Heart right ventricle (tissue), 16 donors: ENCODE measurements around the gene SHISA5. TPM values are rescaled to one million over a fixed set of nuclear protein-coding genes. Genes with fewer than 3 reads are reported as not detected.

Source experiments
- ATAC-seq, 8 donors: fragments of 200-7000 bp; cut with Tn5 transposase; one replicate each; pipeline ENCODE4 v1.9.1; 2020; ENCODE audit warnings: mild to moderate bottlenecking in 8 of 8, moderate library complexity in 8 of 8, moderate number of reproducible peaks in 1 of 8
- DNase-seq, 2 donors: peaks; one replicate each; pipeline ENCODE4 v3.0.0-alpha.2; 2020
- H3K27ac ChIP-seq, 10 donors: fragments of 200-600 bp; sonication (generic) in 2 of 10; one replicate each; pipeline versions ENCODE4 v1.5.0 to v1.8.0; 2020 to 2022; ENCODE audit warnings: mild to moderate bottlenecking in 3 of 10
- H3K27me3 ChIP-seq, 7 donors: fragments of 200-600 bp; one replicate each; pipeline ENCODE4 v1.8.0; 2021 to 2022; ENCODE audit warnings: mild to moderate bottlenecking in 2 of 7
- H3K36me3 ChIP-seq, 9 donors: fragments of 200-600 bp; sonication (generic) in 1 of 9; one replicate each; pipeline versions ENCODE4 v1.5.0 to v1.8.0; 2020 to 2022; ENCODE audit warnings: mild to moderate bottlenecking in 2 of 9
- H3K4me1 ChIP-seq, 9 donors: fragments of 200-600 bp; sonication (generic) in 1 of 9; one replicate each; pipeline versions ENCODE4 v1.5.0 to v1.8.0; 2020 to 2022; ENCODE audit warnings: mild to moderate bottlenecking in 4 of 9
- H3K4me3 ChIP-seq, 10 donors: fragments of 200-600 bp; sonication (generic) in 2 of 10; one replicate each; pipeline versions ENCODE4 v1.5.0 to v1.8.0; 2020 to 2022; ENCODE audit warnings: mild to moderate bottlenecking in 7 of 10, moderate library complexity in 2 of 10
- H3K9me3 ChIP-seq, 11 donors: fragments of 200-600 bp in 10 of 11; sonication (generic) in 2 of 11; one replicate each; pipeline versions ENCODE4 v1.5.0 to v1.8.0; 2013 to 2022; ENCODE audit warnings: mild to moderate bottlenecking in 2 of 11, control low read depth in 1 of 11, moderate library complexity in 1 of 11
- WGBS, 2 donors: extraction: QIAGEN DNeasy Blood & Tissue Kit; methylation state at CpG; one replicate each; pipeline ENCODE4 v1.1.7; 2013; ENCODE audit warnings: inconsistent platforms in 1 of 2; 5-methylcytosine and 5-hydroxymethylcytosine counted together
- intact Hi-C, 10 donors: fragments of 100-400 bp; cut with DNase I; formaldehyde crosslinking; loops; one replicate each; pipeline versions ENCODE4 v1.11.1 to v1.14.2; 2022
- polyA plus RNA-seq, 2 donors: library from polyadenylated mRNA; stranded (reverse); fragments of 200-250 nt; gene quantifications; one replicate each; pipeline ENCODE4 v1.2.3, GENCODE V29; 2013
- total RNA-seq, 10 donors: library from RNA; stranded (reverse); fragmentation: NEBNext Ultra II Directional in 3 of 10; extraction: Animal tissue kit (Norgen Biotek cat#: 25700) in 3 of 10; gene quantifications; one replicate each; pipeline versions ENCODE4 v1.2.1 to v1.2.4, GENCODE V29; 2021 to 2023
- TF ChIP-seq, protein P1 (sequence below), 9 donors: fragments of 200-600 bp; sonication (generic) in 2 of 9; IDR thresholded peaks; one replicate each; pipeline versions ENCODE4 v1.5.0 to v1.8.0; 2021 to 2022; ENCODE audit warnings: antibody characterized with exemption in 9 of 9, mild to moderate bottlenecking in 5 of 9, moderate library complexity in 1 of 9
- donor health status: Arrhythmogenic right ventricular cardiomyopathy.
- donor health status: ischemic (EF 13 %, LVEDD 7.1; RV severe dilation, severe dysfunction).
- donor health status: healthy with polysubstance abuse.
- donor health status: DM: no; HTN: yes; CAD: no.
- donor health status: DM: no; HTN: no; CAD: no.
- donor health status: ischemic (EF 25% LVEDD 6.9; RV normal size, moderate dysfunction).
- donor health status: ischemic (EF 25% LVEDD 5.7; RV mildly dilated, moderate dysfunction).
- donor health status: healthy.
- donor health status: DM: yes; HTN: yes; CAD: no.
- donor health status: Ischemic cardiomyopathy.
- donor health status: ischemic (EF 35%, LVEDD 5.7; RV mildly dilated, moderate dysfunction).
- donor health status: nonischemic (EF 11% LVEDD 7.7; RV severe dilation, severe dysfunction).
- donor health status: DM: yes; HTN: yes; CAD: no.
- donor health status: PGD.
- donor health status: ischemic (EF 29% LVEDD 5.4; RV normal size, mild dysfunction).
- donor health status: nonischemic (EF 23%, LVEDD 6.1; RV moderate dilation, normal function).

Gene SHISA5
- total and polyA plus RNA-seq, 12 donors, result 34.6 to 95.3 (median 52.9) TPM

DNA sequence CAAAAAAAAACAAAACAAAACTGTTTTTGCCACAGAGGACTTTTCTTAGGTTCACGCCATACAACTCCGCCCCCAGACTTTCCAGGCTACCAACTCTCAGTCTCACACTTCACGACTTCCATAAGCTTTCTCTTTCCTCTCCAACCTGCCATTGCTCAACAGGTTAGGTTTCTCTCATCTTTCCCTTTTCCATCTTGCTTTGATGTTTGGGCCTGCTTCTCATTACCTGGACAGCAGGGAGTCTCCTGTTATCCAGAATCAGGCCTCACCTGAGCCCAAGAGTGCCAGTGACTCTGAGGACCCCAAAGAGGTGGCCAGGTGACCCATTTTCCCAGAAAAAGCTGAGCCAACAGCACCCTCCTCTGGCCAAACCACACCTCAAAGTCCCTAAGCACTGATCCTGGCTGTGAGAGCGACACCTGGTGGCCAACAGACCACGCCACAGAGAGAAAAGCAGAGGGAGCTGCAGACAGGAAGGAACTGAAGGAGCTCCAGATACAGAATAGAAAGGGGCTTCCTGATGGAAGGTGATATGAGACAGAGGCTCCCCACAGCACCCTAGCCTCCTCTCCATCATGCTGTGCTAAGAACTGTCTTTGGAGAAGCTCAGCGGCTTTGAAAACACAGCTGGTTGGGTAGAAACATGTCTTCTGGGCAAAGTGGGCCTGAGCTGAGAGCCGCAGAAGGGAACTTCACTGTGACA lies 68.0 kb downstream of the SHISA5 start:
- H3K4me3 ChIP-seq, result no peak overlapping the region
- peak overlapping the region in 1 of 10 donors; percentile 7 for H3K27ac ChIP-seq
- H3K36me3 ChIP-seq, result peaks cover 0 to 32% (median 10%) of the 10 kb centered on the region in 9 donors

DNA sequence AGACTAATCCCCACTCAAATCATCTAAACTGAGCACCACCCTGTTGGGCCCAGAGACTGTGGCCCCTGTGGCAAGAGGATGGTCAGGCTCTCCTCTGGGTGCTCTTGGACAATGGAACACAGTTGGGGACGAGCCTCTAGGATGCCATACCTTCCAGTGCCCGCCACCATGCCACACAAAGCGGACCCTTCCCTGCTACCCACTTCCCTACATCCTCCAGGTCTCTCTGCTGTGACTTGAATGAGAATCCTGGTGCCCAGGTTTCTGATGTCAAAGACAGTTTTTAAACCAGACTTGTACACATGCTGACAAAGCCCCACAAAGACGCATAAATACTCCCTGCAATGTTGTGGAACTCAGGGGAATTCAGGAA lies 68.8 kb downstream of the SHISA5 start:
- Histone ChIP-seq H3K36me3 (peaks cover 0 to 32% (median 10%) of the 10 kb centered on the region in 9 donors), H3K27me3 (no peaks in the 10 kb centered on the region), H3K27ac (no peak overlapping the region), H3K4me3 (no peak overlapping the region), H3K4me1 (peaks cover under 1 to 26% (median 13%) of the 10 kb centered on the region in 9 donors), H3K9me3 (no peaks in the 10 kb centered on the region)
- ATAC-seq (no peak), DNase-seq (no peak)
- TF ChIP-seq, protein P1, sequence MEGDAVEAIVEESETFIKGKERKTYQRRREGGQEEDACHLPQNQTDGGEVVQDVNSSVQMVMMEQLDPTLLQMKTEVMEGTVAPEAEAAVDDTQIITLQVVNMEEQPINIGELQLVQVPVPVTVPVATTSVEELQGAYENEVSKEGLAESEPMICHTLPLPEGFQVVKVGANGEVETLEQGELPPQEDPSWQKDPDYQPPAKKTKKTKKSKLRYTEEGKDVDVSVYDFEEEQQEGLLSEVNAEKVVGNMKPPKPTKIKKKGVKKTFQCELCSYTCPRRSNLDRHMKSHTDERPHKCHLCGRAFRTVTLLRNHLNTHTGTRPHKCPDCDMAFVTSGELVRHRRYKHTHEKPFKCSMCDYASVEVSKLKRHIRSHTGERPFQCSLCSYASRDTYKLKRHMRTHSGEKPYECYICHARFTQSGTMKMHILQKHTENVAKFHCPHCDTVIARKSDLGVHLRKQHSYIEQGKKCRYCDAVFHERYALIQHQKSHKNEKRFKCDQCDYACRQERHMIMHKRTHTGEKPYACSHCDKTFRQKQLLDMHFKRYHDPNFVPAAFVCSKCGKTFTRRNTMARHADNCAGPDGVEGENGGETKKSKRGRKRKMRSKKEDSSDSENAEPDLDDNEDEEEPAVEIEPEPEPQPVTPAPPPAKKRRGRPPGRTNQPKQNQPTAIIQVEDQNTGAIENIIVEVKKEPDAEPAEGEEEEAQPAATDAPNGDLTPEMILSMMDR (IDR thresholded peaks at IDR 0.05), result no peak
- intact Hi-C loops, result loop anchor here in 7 of 10 donors (2.0 to 10.0 kb wide), 7 partner anchors 32 to 240 kb away; no protein-coding TSS in a partner anchor
- WGBS, 2 donors, result 88 to 92% methylated on average over 4 of the region's 4 CpGs

More for the DNA sequence above, 68.0 kb downstream of the SHISA5 start:
- no peaks in the 10 kb centered on the region for H3K27me3 ChIP-seq
- peaks cover 0 to 26% (median 15%) of the 10 kb centered on the region in 9 donors for H3K4me1 ChIP-seq
- ATAC-seq (peak in 7 of 8 donors; percentile 42 to 65 (median 58)), DNase-seq (peak; percentile 81 to 88)
- TF ChIP-seq, protein P1 (IDR thresholded peaks at IDR 0.05), result peak; percentile 98 to 100 (median 99)
- WGBS, 2 donors, result 45 to 51% methylated on average over 7 of the region's 7 CpGs
- intact Hi-C loops, result loop anchor here (1.0 to 10.0 kb wide), 12 partner anchors 33 to 241 kb away; no protein-coding TSS in a partner anchor
- no peaks in the 10 kb centered on the region for H3K9me3 ChIP-seq

DNA sequence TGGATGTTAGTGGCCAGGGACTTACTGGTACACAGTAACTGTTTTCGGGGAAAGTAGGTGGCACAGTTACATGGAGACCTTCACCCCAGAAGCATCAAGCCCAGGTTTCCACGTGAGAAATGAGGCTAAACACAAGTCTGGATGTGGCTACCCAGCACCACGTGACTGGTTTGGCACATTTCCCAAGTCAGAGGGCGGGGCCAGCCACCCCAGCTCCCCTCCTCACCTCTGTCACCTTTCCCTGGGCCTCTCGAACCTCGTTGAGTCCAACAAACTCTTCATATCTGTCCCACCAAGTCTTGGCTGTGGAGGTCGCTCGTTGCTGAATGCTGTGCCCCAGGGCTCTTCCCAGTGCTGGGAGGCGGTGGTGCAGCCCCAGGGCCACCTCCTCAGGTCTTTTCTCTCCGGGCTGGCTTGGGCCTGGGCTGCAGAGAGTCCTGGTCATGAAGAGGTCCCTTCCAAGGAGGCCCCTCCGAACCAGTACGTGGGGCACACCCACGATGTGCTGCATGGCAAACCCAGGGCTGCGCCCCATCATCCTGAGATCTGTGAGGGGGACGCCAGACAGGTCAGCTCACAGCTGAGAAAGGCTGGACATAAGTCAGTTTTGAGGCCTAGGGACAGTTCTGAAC lies 69.3 kb downstream of the SHISA5 start:
- peak overlapping the region in 1 of 10 donors; percentile 6 for H3K27ac ChIP-seq
- TF ChIP-seq, protein P1 (IDR thresholded peaks at IDR 0.05), result no peak
- H3K9me3 ChIP-seq, result no peaks in the 10 kb centered on the region
- ATAC-seq (no peak), DNase-seq (no peak)
- H3K27me3 ChIP-seq, result no peaks in the 10 kb centered on the region
- intact Hi-C loops, result loop anchor here in 8 of 10 donors (2.0 to 10.0 kb wide), 7 partner anchors 32 to 240 kb away; no protein-coding TSS in a partner anchor
- H3K4me3 ChIP-seq, result no peak overlapping the region
- H3K4me1 ChIP-seq, result peaks cover 5 to 32% (median 17%) of the 10 kb centered on the region in 9 donors
- 68 to 70% methylated on average over 15 of the region's 15 CpGs for WGBS, 2 donors
- H3K36me3 ChIP-seq, result peaks cover 0 to 32% (median 10%) of the 10 kb centered on the region in 9 donors

DNA sequence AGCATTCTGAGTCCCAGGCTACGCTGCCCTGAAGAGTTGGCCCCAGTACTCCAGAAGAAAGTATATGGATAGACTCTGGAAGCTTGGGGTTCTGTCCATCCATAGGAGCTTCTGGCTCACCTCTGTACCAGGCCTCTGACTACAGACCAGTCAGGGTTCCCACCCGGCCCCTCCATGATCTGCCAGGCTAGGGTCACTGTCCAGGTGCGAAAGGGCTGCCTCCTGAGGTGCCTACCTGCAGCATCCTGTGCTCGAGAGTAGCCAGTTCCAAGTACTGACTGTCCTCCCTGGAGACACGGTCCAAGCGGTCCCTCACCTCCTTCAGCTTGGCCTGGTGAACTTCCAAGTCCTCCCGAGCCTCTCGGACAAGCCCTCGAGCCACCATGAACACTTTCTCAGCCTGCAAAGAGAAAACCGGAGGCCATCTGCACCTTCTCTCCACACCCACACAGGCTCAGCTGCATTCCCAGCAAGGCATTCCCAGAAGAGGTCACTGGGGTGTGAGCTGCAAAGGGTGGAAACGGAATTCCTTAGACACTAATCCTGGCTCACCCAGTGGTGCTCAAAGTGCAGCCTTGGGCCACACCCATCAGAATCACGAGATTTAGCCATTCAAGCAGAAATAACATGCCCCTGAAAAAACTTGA lies 70.4 kb downstream of the SHISA5 start:
- no peaks in the 10 kb centered on the region for H3K9me3 ChIP-seq
- peak overlapping the region in 1 of 10 donors; percentile 6 for H3K27ac ChIP-seq
- H3K4me3 ChIP-seq, result no peak overlapping the region
- DNase-seq (no peak), ATAC-seq (no peak)
- H3K36me3 ChIP-seq, result peaks cover 0 to 32% (median 10%) of the 10 kb centered on the region in 9 donors
- H3K27me3 ChIP-seq, result peaks cover 0 to 5% (median 0%) of the 10 kb centered on the region in 7 donors
- TF ChIP-seq, protein P1 (IDR thresholded peaks at IDR 0.05), result no peak
- H3K4me1 ChIP-seq, result peaks cover 5 to 24% (median 12%) of the 10 kb centered on the region in 9 donors
- intact Hi-C loops, result loop anchor here in 5 of 10 donors (2.0 to 10.0 kb wide), 5 partner anchors 31 to 239 kb away; no protein-coding TSS in a partner anchor
- 76% methylated on average over 12 of the region's 12 CpGs for WGBS, 2 donors
